Neural progenitor cell (in vitro differentiated cells): ENCODE results near the gene LRRTM4.

Experiments
- EZH2 ChIP-seq: fragments of 200-600 bp; sonication (generic); IDR thresholded peaks from 2 replicates; pipeline ENCODE4 v1.6.1; 2017; ENCODE audit warnings: antibody characterized with exemption, mild to moderate bottlenecking, moderate library complexity
- EZH2phosphoT487 ChIP-seq: fragments of 200-600 bp; sonication (generic); IDR thresholded peaks from 2 replicates; pipeline ENCODE4 v1.6.1; 2017; ENCODE audit warnings: antibody characterized with exemption
- TF ChIP-seq, protein P1 (sequence below): fragments of 200-600 bp; sonication (generic); IDR thresholded peaks from 2 replicates; pipeline ENCODE4 v1.5.1; 2017; ENCODE audit warnings: antibody characterized with exemption, mild to moderate bottlenecking

DNA sequence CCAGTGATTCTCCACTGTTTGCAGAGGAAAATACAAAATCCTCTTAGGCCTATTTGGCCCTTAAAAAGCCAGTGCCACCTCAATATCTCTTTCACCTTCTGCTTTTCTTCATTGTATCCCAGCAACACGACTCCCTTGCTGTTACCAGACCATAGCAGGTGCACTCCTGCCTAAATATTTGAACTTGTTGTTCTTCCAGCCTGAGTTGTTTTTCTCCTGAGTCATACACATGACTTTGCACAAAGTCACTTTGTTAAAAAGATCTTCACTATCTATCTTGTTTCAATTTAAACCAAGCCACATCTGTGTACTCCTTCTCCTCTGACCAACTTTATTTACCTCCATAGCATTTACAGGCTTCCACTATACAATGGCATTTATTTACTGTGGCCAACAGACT, 103.6 kb downstream of the LRRTM4 start:
- TF ChIP-seq, protein P1, sequence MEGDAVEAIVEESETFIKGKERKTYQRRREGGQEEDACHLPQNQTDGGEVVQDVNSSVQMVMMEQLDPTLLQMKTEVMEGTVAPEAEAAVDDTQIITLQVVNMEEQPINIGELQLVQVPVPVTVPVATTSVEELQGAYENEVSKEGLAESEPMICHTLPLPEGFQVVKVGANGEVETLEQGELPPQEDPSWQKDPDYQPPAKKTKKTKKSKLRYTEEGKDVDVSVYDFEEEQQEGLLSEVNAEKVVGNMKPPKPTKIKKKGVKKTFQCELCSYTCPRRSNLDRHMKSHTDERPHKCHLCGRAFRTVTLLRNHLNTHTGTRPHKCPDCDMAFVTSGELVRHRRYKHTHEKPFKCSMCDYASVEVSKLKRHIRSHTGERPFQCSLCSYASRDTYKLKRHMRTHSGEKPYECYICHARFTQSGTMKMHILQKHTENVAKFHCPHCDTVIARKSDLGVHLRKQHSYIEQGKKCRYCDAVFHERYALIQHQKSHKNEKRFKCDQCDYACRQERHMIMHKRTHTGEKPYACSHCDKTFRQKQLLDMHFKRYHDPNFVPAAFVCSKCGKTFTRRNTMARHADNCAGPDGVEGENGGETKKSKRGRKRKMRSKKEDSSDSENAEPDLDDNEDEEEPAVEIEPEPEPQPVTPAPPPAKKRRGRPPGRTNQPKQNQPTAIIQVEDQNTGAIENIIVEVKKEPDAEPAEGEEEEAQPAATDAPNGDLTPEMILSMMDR: no peak
- TF ChIP-seq EZH2: no peak
- no peak for TF ChIP-seq EZH2phosphoT487
